Peyer's patch (tissue), 4 donors: ENCODE data around the gene TSPAN16. TPM values are rescaled to one million over a fixed set of nuclear protein-coding genes. Genes with fewer than 3 reads are reported as not detected.
"Not testable (repeated sequence)": the region's sequence is repeated elsewhere in the genome, so short reads cannot be mapped to it uniquely, and the experiment has no call there.

Experiments
- DNase-seq, 3 donors: peaks; one replicate each; pipeline ENCODE4 v3.0.0-alpha.2; 2017 to 2019
- H3K27ac ChIP-seq, 4 donors: fragments of 200-600 bp; sonication (generic); one replicate each; pipeline ENCODE4 v1.5.1; 2016 to 2019
- H3K27me3 ChIP-seq, 2 donors: fragments of 200-600 bp; sonication (generic); one replicate each; pipeline ENCODE4 v1.5.1; 2019
- H3K36me3 ChIP-seq, 3 donors: fragments of 200-600 bp; sonication (generic); one replicate each; pipeline ENCODE4 v1.5.1; 2016 to 2019
- H3K4me1 ChIP-seq, 4 donors: fragments of 200-600 bp; sonication (generic); one replicate each; pipeline ENCODE4 v1.5.1; 2016 to 2019
- H3K4me3 ChIP-seq, 4 donors: fragments of 200-600 bp; sonication (generic); 1 replicate in 3 of 4; 2 replicates in 1 of 4; pipeline ENCODE4 v1.5.1; 2016 to 2019; ENCODE audit warnings: mild to moderate bottlenecking in 1 of 4
- H3K9me3 ChIP-seq, 4 donors: fragments of 200-600 bp; sonication (generic); one replicate each; pipeline ENCODE4 v1.5.1; 2016 to 2019; ENCODE audit warnings: mild to moderate bottlenecking in 1 of 4
- POLR2A ChIP-seq, 2 donors: fragments of 450-650 bp; IDR thresholded peaks; one replicate each; pipeline ENCODE4 v1.5.1; 2017; ENCODE audit warnings: antibody characterized with exemption in 2 of 2, mild to moderate bottlenecking in 2 of 2, moderate library complexity in 2 of 2
- total RNA-seq, 4 donors: library from RNA; depleted of rRNA; stranded (reverse); fragments of >200 nt; gene quantifications; one replicate each; pipeline ENCODE4 v1.1.0, GENCODE V29; 2016
- TF ChIP-seq, protein P1 (sequence below), 6 experiments: fragments of 450-650 bp in 4 of 6; fragments of 200-600 bp in 2 of 6; sonication (generic) in 1 of 6; IDR thresholded peaks; one replicate each; pipeline ENCODE4 v1.5.1; 2017 to 2019; ENCODE audit warnings: antibody characterized with exemption in 6 of 6, mild to moderate bottlenecking in 3 of 6, moderate library complexity in 1 of 6

TSPAN16 gene
- total RNA-seq, 4 donors from 2014 or later, result not detected

DNA sequence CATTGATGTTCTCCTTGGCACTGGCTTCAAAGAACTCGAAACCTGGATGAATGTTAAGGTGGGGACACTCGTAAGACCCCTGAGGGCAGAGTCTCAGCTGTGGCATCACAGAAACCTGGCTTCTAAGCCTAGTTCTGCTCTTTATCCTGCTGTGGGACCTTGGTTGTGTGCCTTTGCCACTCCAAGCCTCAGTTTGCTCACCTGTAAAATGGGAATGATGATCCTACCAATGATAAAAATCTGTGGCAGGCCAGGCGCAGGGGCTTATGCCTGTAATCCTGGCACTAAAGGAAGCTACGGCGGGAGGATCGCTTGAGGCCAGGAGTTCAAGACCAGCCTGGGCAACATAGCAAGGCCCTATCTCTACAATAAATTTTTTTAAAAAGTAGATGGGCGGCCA is 29.6 kb downstream of the TSPAN16 start:
- peaks cover 0 to 8% (median 0%) of the 10 kb centered on the region in 3 donors for H3K36me3 ChIP-seq
- H3K4me1 ChIP-seq, result peaks cover 0 to 22% (median 0%) of the 10 kb centered on the region in 4 donors
- no peak for TF ChIP-seq POLR2A (IDR thresholded peaks at IDR 0.05)
- TF ChIP-seq, protein P1, sequence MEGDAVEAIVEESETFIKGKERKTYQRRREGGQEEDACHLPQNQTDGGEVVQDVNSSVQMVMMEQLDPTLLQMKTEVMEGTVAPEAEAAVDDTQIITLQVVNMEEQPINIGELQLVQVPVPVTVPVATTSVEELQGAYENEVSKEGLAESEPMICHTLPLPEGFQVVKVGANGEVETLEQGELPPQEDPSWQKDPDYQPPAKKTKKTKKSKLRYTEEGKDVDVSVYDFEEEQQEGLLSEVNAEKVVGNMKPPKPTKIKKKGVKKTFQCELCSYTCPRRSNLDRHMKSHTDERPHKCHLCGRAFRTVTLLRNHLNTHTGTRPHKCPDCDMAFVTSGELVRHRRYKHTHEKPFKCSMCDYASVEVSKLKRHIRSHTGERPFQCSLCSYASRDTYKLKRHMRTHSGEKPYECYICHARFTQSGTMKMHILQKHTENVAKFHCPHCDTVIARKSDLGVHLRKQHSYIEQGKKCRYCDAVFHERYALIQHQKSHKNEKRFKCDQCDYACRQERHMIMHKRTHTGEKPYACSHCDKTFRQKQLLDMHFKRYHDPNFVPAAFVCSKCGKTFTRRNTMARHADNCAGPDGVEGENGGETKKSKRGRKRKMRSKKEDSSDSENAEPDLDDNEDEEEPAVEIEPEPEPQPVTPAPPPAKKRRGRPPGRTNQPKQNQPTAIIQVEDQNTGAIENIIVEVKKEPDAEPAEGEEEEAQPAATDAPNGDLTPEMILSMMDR (IDR thresholded peaks at IDR 0.05), result no peak
- H3K27me3 ChIP-seq, result no peaks in the 10 kb centered on the region
- DNase-seq, result no peak
- no peaks in the 10 kb centered on the region for H3K9me3 ChIP-seq
- H3K4me3 ChIP-seq, result no peak overlapping the region
- H3K27ac ChIP-seq, result peak overlapping the region in 1 of 4 donors; percentile 60

DNA sequence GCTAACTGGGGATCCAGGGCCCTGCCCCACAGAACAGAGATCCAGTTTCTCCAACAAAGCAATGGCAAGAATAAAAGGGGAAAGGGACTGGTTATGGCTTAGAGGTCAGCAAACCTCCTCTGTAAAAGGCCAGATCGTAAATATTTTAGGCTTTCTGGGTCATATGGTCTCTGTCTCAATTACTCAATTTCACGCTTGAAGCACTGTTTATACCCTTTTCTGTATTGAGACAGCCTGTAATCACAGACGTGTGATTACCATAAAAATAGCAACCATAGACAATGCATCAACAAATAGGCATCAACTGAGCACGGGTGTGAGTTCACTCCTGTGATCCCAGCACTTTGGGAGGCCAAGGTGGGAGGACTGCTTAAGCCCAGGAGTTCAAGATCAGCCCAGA is 34.2 kb downstream of the TSPAN16 start:
- TF ChIP-seq POLR2A (IDR thresholded peaks at IDR 0.05), result no peak
- TF ChIP-seq, protein P1 (IDR thresholded peaks at IDR 0.05), result no peak
- Histone ChIP-seq H3K36me3 (peaks cover 0 to 32% (median 0%) of the 10 kb centered on the region in 3 donors), H3K4me3 (no peak overlapping the region), H3K27ac (no peak overlapping the region), H3K27me3 (no peaks in the 10 kb centered on the region), H3K9me3 (no peaks in the 10 kb centered on the region), H3K4me1 (peaks cover 0 to 2% (median 0%) of the 10 kb centered on the region in 4 donors)
- no peak for DNase-seq

DNA sequence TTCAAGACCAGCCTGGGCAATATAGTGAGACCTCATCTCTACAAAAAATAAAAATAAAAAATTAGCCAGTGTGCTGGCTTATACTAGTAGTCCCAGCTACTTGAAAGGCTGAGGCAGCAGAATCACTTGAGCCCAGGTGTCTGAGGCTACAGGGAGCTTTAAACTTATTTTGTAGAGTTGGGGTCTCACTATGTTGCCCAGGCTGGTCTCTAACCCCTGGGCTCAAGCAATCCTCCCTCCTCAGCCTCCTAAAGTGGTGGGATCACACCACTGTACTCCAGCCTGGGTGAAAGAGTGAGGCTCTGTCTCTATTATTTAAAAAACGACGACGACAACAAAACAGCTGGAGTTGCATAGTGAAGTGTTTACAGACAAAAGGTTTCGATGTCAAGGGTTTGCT is 35.5 kb downstream of the TSPAN16 start:
- no peaks in the 10 kb centered on the region for H3K9me3 ChIP-seq
- TF ChIP-seq POLR2A (IDR thresholded peaks at IDR 0.05), result no peak
- TF ChIP-seq, protein P1 (IDR thresholded peaks at IDR 0.05), result no peak
- H3K27ac ChIP-seq, result no peak overlapping the region
- peaks cover 0 to 46% (median 0%) of the 10 kb centered on the region in 3 donors for H3K36me3 ChIP-seq
- no peaks in the 10 kb centered on the region for H3K27me3 ChIP-seq
- H3K4me1 ChIP-seq, result no peaks in the 10 kb centered on the region
- no peak for DNase-seq
- no peak overlapping the region for H3K4me3 ChIP-seq

DNA sequence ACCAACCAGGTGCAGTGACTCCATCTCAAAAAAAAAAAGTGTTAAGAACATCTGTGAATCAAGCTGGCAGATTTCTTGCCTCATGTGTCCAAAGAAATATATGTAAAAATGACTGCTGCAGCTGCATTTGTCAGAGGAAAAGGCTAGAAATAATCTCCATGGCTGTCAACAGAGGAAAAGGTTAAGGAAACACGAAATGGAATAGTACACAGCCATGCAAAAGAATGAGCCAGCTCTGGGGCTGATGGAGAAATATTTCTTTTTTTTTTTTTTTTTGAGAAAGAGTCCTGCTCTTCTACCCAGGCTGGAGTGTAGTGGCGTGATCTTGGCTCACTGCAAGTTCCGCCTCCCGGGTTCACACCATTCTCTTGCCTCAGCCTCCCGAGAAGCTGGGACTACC is 36.9 kb downstream of the TSPAN16 start:
- no peak overlapping the region for H3K27ac ChIP-seq
- TF ChIP-seq, protein P1 (IDR thresholded peaks at IDR 0.05), result no peak
- TF ChIP-seq POLR2A (IDR thresholded peaks at IDR 0.05), result no peak
- H3K4me1 ChIP-seq, result peaks cover 0 to under 1% (median 0%) of the 10 kb centered on the region in 4 donors
- DNase-seq, result no peak
- no peaks in the 10 kb centered on the region for H3K9me3 ChIP-seq
- H3K36me3 ChIP-seq, result peaks cover 0 to 39% (median 0%) of the 10 kb centered on the region in 3 donors
- H3K4me3 ChIP-seq, result no peak overlapping the region
- no peaks in the 10 kb centered on the region for H3K27me3 ChIP-seq

DNA sequence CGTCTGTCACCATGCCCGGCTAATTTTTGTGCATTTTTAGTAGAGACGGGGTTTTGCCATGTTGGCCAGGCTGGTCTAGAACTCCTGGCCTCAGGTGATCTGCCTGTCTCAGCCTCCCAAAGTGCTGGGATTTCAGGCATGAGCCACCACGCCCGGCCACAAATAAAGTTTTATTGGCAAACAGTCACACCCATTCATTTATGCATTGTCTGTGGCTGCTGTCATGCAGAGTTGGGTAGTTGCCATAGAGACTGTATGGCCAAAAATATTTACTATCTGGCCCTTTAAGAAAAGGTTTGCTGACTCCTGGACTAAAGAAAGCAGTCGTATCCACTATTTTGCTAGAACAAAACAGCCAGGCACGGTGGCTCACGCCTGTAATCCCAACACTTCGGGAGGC is 37.9 kb downstream of the TSPAN16 start:
- not testable (repeated sequence) for H3K27ac ChIP-seq, H3K9me3 ChIP-seq, H3K4me3 ChIP-seq, DNase-seq, H3K27me3 ChIP-seq
- Histone ChIP-seq H3K36me3 (peaks cover 0 to 39% (median 0%) of the 10 kb centered on the region in 3 donors), H3K4me1 (peaks cover 0 to 10% (median under 1%) of the 10 kb centered on the region in 4 donors)

DNA sequence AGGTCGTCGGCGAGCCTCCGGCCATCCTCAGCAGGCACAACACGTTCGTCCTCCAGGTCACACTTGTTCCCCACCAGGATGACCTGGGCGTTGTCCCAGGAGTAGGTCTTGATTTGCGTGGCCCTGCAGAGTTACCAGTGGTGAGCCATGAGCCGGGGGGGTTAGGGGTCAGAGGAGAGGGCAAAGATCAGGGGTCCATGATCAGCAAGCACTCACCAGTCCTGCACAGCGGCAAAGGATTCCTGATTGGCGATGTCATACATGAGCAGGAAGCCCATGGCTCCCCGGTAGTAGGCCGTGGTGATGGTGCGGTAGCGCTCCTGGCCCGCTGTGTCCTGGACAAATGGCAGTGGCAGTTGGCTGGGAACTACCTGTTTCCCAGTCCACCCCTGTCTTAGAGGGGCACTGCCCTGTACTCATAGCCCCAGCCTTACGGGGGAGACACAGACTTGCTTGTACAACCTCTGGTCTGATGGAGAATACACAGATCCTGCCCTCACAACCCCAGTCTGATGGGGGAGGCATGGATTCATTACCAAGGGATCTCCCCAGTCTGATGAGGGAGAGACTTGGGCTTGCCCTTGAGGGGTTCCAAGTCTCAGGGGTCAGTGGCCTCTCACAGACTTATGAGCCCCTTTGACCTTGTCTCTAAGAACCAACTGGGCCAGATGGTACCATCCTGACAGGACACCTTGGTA is 39.6 kb downstream of the TSPAN16 start:
- Histone ChIP-seq H3K4me1 (peaks cover 0 to 21% (median 9%) of the 10 kb centered on the region in 4 donors), H3K27me3 (no peaks in the 10 kb centered on the region), H3K4me3 (no peak overlapping the region), H3K27ac (no peak overlapping the region), H3K36me3 (peaks cover 0 to 39% (median 0%) of the 10 kb centered on the region in 3 donors), H3K9me3 (no peaks in the 10 kb centered on the region)
- DNase-seq, result no peak
- TF ChIP-seq POLR2A (IDR thresholded peaks at IDR 0.05), result no peak
- TF ChIP-seq, protein P1 (IDR thresholded peaks at IDR 0.05), result no peak
